H1 (cell line): Measurements from ENCODE around the gene PARD6B. TPM values are rescaled to one million over a fixed set of nuclear protein-coding genes. Genes with fewer than 3 reads are reported as not detected.

Experiments
- CBX5 ChIP-seq: fragments of 300-800, 300-1000 bp; sonication (generic); IDR thresholded peaks from 2 replicates; pipeline ENCODE4 v1.7.1; 2016; ENCODE audit warnings: antibody characterized with exemption, low read length, low read depth
- CHD7 ChIP-seq: fragments of 300-600 bp; sonication (generic); IDR thresholded peaks from 2 replicates; pipeline ENCODE4 v1.7.1; 2012; ENCODE audit warnings: low read length, moderate library complexity, mild to moderate bottlenecking, inconsistent platforms; ENCODE audit not compliant: insufficient replicate concordance
- EP300 ChIP-seq, 2 experiments: IDR thresholded peaks; 1 replicate in 1 of 2; 2 replicates in 1 of 2; pipeline ENCODE4 v1.6.1; 2011 to 2012; ENCODE audit warnings: low read depth in 2 of 2, low read length in 2 of 2, mild to moderate bottlenecking in 2 of 2, borderline replicate concordance in 1 of 2, inconsistent platforms in 1 of 2, moderate library complexity in 1 of 2
- JUND ChIP-seq: IDR thresholded peaks from 2 replicates; pipeline ENCODE4 v1.6.1; 2011; ENCODE audit warnings: mild to moderate bottlenecking, improper control_type of control experiment, low read length
- RBBP5 ChIP-seq: IDR thresholded peaks from 2 replicates; pipeline ENCODE4 v1.7.1; 2012; ENCODE audit warnings: low read depth, mild to moderate bottlenecking, inconsistent platforms, low read length, moderate library complexity, borderline replicate concordance
- SIRT6 ChIP-seq: IDR thresholded peaks from one replicate; pipeline ENCODE4 v1.7.1; 2012; ENCODE audit warnings: low read length, inconsistent platforms
- SP2 ChIP-seq: IDR thresholded peaks from 2 replicates; pipeline ENCODE4 v1.6.1; 2012; ENCODE audit warnings: mild to moderate bottlenecking, low read length, inconsistent platforms
- TCF12 ChIP-seq: IDR thresholded peaks from 2 replicates; pipeline ENCODE4 v1.6.1; 2011; ENCODE audit warnings: low read depth, mild to moderate bottlenecking, low read length
- YY1 ChIP-seq: IDR thresholded peaks from 2 replicates; pipeline ENCODE4 v1.6.1; 2011; ENCODE audit warnings: low read depth, mild to moderate bottlenecking, low read length
- polyA plus RNA-seq, 7 experiments: library from polyadenylated mRNA; depleted of rRNA in 3 of 7; stranded (reverse) in 5 of 7; unstranded in 2 of 7; fragments of >200 nt in 5 of 7; fragments of 200-250 nt in 2 of 7; gene quantifications; 1 replicate in 5 of 7; 2 replicates in 1 of 7; 4 replicates in 1 of 7; pipeline versions ENCODE4 v1.2.1 to v1.2.3, GENCODE V29; 2011 to 2013; ENCODE audit warnings: missing spikeins in 2 of 7, mixed read lengths in 2 of 7
- total RNA-seq: library from RNA; stranded (reverse); fragmentation: NEBNext Ultra II Directional; extraction: Animal tissue kit (Norgen Biotek cat#: 25700); gene quantifications from 2 replicates; pipeline ENCODE4 v1.2.1, GENCODE V29; 2021
- TF ChIP-seq, protein P1 (sequence below): IDR thresholded peaks from 2 replicates; pipeline ENCODE4 v1.6.1; 2012; ENCODE audit warnings: inconsistent platforms

PARD6B gene
- total and polyA plus RNA-seq, 2 of the 8 experiments (the other 6 are each of a cell fraction or from before 2014, with no cell fraction given): 5.2 to 34.1 TPM

DNA sequence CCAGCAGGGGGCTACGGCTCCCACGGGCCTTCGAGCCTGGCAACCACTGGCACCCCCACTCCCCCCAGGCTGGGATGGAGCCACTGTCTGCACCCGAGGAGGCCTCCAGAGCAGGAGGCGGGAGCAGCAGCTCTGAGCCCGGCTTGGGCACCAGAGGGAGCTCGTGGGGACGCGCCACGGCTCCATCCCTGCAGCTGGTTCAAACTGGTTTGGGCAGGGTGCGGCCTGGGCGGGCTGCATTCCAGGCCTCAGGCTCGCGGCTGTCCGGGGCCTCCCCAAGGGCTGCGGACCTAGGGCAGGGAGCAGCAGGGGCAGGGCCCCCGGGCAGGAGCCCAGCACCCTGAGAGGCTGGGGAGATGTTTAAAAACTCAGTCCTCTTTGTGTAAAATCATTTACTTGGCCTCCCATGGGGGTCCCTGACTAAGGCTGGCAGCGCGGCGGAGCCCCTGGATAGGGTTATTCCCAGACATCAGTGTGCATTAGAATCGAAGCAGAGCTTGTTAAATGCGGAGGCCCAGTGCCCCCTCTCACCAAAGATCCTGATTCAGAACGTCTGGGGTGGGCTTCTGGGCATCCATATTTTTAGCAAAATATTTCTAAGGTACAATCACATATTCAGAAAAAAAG, 59.4 kb downstream of the PARD6B start (continued):
- TF ChIP-seq CHD7 (no peak), TCF12 (0 out of 2 replicates have a peak, but pooled peaks have one; percentile 82), YY1 (peak; percentile 53; the same call in 1 of the 2 replicates), EP300 (IDR thresholded peaks at IDR 0.05; ENCODE audit: borderline replicate concordance in 1 of 2, low read depth in 2 of 2, low read length in 2 of 2) (peak in 1 of 2 experiments; percentile 85; a peak in 1 of 3 replicates), CBX5 (no peak), RBBP5 (peak; percentile 77; the same call in 1 of the 2 replicates), SIRT6 (no peak), JUND (no peak), SP2 (no peak)
- TF ChIP-seq, protein P1, sequence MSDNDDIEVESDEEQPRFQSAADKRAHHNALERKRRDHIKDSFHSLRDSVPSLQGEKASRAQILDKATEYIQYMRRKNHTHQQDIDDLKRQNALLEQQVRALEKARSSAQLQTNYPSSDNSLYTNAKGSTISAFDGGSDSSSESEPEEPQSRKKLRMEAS: peak; percentile 91
